Cerebellar nuclear complex (tissue), 1 donor: Measurements from ENCODE around the gene LRIT2.

Experiments
- DNase-seq, 2 experiments: peaks; one replicate each; lab custom pipeline; 2025; lab: John Stamatoyannopoulos, UW

LRIT2 gene

DNA sequence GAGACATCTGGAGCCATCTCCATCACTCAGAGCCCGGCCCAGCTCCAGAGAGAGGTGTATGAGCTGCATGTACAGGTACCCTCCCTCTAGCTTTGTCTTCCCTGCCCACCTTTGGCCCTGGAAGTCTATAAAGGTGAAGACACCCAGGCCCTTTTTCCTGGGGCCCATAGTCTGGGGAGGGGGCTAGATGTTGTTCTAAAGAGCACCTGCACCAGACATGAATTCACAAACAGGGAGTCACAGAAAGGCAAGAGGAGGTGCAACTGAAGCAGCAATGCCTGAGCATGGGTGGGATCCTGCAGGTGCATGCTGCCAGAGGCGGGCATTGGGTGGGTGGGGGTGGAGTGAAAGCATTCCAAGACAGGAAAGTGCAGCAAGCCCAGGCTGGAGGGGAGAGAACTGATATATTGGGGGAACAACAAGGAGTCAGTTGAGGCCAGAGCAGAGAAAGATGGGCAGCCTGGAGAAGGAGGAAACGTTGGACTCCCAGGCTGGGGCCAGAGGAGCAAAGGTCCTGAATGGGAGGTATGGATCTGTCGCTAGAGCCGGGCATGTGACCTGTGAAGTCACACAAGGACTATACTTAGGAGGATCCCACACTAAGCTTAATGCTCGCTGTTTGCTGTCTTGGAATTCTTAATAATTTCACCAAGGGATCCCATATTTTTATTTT, 19.4 kb downstream of the LRIT2 start:
- no peak for DNase-seq

DNA sequence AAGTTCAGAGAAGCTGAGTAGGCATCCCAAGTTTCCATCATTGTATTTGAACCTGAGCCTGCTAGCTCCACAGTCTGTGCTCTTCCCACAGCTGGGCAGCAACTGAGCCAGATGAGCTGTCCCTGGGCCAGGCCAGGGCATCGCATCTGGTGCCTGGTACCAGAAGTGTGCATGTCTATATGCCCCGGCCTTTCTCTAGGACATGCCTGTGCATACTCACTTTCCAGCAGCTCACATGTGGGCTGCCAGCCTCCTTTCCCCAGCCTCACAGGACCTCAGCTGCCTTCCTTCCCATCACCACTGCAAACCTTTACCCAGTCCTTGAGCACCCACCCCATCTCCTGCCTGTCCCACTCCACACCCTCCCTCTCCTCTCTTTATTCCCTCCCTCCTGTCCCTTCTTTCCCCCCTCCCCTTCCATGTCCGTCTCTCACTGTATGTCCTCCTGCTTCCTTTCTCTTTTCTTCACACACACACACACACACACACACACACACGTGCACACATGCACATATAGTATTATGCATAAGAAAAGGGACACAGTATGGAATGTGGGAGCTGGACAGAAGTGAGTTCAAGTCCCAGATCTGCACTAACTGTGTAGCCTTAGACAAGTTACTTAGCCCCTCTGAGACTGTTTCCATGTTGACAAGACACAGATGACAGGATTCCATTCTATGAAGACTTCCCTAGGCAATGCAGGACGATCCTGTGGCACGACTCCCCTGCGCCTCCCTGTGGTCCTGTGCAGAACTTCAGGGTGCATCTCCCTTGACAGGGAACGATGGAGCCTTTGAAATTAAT, 20.1 kb downstream of the LRIT2 start:
- no peak for DNase-seq

DNA sequence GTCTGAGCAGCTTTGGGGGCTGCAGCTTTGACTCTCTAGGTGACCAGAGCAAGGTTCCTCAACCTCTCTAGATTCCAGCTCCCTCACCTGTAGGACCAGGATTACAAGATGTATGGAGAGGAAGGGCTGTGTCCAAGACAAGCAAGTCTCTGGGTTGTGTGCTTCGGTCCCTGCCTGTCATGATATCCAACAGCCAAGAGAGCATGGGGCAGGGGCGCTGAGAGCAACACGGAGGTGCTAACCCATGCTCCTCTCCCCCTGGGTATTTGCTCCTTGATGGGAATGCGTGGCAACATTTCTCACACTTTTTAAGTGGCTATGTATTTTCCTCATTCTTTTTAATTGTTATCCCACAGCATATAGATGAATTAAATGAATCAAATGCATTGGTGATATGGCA, 20.7 kb downstream of the LRIT2 start:
- no peak for DNase-seq

DNA sequence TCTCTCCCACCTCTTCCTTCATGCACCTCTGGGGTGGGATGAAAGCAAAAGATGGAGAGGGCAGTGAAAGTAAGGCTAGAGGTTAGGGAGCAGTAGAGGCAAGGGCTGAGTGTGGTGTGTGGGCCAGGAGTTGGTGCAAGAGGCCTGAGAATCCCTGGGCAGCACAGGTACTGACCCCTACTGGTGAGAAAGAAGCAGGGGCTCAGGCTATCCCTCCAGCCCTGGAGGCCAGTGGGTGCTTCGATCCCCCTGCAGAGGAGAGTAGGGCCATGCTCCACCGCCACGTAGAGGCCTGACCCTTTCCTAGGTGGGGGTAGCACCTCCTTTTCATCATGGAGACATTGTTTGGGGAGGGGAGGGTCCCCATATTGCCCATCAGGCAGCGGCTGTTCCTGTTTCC, 21.2 kb downstream of the LRIT2 start:
- no peak for DNase-seq

DNA sequence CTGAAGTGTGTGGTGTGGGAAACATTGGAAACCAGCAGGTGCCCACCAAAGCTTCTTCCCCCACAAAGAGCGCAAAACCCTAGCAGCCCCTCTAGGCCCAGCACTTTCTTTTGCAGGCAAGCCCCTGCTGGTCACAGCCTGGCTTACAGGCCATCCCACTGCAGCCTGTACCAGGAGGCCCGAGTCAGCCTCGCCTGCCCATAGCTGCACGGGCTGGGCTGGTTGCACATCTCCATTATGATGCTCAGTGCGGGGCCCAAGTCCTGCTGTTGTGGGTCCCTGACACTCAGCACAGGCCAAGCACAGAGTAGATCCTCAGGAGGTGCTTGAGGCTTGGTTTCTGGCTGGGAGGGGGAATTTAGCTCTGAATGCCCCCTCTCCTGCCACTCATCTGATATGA, 23.0 kb downstream of the LRIT2 start:
- no peak for DNase-seq

DNA sequence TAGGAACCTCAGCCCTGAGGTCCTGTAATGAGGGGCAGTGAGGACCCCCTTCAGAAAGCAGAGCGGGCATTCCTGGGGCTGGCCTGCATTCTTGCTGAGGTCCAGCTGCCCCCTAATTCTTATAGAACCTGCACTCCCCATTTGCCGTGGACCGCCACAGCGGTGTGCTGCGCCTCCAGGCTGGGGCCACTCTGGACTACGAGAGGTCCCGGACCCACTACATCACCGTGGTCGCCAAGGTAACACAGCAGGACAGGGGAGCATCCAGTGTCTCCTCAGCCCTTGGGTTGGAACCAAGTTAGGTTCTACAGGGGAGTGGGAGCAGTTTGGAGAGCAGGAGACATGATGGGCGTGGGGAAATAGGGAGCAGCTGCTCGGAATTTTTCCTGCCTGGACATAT, 23.7 kb downstream of the LRIT2 start:
- no peak for DNase-seq

DNA sequence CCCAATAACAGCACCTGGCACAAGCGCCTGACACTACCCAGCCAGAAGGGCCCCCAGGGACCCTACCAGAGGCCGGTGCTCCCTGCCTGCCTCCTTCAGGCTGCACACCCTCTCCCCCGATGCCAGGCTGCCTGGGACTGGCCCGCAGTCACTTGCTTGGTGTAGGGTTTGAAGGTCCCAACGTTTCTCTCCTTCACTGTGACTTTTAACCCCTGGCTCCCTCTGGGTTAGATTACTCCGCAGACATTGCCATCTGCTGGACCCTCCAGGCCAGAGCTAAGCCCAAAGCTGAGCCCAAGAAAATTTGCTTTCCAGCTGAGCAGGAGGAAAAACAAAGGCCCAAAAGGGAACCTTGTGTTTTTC, 24.1 kb downstream of the LRIT2 start:
- DNase-seq: no peak

DNA sequence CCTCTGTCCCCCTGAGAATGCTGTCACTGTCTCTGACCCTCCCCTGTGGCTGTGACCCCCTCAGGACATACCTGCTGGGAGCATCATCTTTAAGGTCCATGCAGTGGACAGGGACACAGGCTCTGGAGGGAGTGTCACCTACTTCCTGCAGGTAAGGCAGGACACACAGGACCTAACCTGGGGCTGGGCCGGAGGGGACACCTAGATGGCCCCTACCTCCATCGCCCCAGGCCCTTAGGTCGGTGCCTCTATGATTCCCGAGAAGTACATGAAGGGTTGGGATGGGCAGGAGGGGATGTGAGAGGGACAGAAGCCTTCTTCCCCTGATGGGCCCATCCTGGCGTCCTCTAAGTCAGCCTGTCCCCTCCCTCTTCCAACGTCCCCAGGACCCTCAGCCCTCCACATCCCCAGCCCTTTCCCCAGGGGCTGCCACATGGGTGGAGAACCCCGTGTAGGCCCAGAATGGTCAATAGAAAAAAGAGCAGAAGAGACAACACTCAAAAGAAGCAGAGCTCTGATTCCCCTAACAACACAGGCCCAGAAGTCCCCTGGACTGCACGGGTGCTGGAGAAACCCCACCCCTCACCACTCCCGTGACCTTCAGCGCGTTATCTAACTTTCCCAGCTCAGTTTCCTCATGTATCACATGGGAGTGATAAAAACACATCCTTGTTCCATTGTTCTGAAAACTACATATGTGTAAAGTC, 24.7 kb downstream of the LRIT2 start:
- no peak for DNase-seq

DNA sequence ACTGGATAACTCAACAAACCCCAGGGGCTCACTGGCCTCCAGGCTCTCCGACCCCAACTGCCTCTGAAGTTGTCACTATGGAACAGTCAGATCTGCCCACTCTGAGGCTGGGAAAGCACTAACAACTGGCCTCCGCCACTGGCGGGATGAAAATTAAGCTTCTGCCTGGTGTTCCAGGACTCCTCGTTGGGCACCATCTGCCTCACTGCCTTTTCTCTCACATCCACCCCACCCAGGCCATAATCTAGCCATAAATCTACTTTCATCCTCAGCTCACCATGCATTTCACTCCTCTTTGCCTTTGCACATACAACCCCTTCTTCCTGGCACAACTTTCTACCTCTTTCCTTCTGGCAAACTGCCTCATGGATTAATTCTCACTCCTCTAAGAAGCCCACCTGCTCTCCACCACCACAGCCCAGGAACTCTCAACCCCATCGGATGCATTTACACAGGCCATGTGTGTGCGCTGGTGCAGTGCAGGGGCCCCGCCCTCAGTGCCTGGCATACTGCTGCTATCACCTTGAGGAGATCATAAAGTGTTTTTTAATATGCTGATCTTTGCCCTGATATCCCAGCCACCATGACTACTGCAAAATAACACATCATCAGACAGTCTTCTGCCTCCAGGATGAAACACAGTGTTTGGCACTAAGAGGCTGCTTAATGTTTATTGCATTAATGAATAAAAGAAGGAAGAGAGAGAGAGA, 27.0 kb downstream of the LRIT2 start:
- no peak for DNase-seq

DNA sequence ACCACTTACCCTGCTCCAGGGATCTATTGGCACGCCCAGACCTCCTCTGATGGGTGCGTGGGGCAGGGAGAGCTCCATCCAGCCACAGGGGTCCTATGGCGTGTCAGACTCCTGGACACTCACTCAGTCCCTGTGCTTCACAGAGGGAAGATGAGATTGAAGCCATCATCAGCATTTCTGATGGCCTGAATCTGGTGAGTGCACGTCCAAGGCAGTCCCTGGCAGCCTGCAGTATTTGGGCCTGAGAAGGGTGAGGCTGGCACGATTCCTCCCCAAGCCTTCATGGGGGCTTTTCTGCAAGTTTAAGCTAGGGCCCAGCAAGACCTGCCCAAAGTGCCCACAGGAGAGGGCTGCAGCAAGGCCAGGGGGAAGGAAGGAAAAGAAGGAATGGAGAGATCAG, 27.7 kb downstream of the LRIT2 start:
- DNase-seq: no peak

DNA sequence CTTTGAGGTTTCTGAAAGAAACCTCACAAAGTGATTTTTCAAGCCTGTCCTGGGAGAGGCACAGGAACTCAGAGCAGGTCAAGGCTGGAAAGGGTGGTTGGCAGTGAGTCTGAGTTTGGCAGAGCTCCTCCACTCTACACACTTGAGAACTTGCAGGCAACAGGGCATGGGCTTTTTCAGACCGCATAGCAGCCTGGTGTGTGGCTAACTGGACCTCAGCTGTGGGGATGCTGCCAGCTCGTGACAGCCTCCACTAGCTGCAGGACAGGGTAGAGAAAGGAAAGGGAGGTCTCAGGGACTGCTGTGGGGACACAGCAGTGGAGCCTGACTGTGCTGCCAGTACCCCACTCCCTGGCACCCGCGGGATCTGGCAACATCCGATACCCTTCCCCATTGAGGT, 28.4 kb downstream of the LRIT2 start:
- DNase-seq: no peak

DNA sequence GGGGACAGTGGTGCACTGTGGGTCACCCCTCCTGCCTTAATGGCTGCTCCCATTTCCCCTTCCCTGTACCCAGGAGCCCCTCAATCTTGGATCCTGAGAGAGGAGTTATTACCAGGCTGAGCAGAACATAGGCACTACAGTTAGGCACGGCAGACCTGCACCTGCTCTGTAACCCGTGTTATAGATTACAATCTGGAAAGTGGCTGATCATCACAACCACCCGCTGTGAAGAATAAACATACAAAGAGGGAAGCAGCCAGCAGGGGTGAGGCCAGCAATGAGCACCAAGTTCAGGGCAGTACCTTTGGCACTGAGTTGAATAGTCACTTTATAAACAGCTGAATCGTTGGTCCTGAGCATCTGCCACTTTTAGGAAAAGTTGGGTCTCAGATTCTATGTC, 29.3 kb downstream of the LRIT2 start:
- no peak for DNase-seq

DNA sequence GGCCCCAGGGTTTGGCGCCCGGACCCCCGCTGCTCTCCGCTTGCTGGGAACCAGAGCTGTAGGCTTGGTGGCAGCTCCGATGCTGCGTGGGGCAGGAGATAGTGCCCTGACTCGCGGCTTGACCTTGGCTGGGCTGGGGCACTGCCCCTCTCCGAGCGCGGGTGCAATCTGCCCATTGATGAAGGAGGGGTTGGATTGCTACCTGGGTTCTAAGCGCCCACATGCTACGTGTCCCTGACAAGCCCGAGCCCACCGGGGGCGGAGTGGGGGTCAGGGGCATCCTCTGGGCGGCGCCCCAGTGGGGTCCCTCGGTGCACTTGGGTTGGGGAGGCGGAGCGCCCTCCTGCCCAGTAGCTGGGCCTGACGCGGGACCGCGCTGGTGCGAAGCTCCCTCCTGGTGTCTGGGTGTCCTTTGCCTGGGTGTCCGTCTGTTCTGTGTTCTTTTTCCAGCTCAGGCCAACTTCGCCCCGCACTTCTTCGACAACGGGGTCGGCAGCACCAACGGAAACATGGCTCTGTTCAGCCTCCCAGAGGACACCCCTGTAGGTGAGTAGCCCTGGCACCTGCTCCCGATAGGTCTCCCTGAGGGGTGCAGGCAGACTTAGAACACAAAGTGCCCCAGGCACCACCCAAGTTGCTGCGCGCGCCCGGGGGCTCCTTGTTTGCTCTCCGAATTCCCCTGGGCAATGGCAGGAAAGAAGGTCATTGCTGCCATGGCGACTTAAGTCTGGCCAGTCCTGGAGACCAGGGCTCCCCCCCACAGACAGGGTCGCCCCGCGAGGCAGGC, 30.1 kb downstream of the LRIT2 start:
- DNase-seq: no peak

DNA sequence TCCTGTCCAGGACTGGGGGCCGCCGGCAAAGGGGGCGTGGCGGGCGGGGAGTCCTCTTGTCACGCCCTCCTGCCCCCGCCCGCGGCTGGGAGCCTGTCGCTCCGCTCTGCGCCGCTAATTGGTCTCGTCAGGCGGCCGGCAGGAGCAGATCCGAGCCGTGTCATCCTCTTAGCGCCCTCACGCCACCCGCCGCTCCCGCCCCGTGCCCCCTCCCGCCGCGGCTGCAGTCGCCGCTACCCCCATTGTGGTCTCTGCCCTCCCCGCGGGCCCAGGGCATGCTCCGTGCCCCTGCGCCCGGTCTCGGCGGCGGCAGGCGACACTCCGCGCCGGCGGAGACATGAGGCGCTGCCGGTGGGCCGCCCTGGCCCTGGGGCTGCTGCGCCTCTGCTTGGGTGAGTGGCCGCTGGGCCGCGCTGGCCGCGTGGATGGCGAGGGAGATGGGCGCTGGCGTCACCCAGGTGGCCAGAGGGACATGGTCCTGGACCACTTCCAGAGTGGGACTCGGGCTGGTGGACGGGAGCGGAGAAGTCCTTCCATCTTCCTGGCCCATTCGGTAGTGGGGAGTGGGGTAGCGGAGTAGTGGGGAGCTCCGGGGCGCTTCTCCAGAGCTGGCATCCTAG, 30.8 kb downstream of the LRIT2 start, which contains the start of gene CDHR1:
TSS of gene CDHR1 (plus strand) at position 114 of the 620 bp plus-strand sequence. CDS start at position 338, 224 bp downstream.
- no peak for DNase-seq

DNA sequence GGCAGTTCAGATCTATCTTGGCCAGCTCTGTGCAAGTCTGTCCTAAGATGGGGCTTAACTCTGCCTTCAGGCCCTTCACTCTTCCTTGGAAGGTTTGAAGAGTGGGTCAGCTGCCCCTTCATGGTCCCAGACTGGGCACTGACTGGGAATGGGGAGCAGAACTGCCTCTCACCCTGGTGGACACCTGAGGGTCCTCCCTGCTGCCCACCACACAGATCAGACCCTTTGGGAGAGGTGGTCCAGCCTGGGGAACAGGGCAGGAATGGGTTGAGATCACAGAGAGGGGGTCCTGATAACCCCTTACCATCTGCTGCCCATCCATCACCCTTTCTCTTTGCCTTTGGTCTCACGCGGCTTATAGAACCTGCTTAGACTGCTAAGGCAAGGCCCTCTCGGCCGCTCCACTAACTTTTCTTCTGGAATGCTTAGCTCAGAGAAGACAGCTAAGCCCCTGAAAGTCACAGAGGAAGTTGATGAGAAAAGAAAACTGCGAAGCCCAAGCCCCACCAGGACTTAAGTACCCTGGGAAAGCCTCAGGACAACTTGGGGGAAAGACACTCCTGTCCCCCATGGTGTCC, 31.4 kb downstream of the LRIT2 start:
- no peak for DNase-seq

DNA sequence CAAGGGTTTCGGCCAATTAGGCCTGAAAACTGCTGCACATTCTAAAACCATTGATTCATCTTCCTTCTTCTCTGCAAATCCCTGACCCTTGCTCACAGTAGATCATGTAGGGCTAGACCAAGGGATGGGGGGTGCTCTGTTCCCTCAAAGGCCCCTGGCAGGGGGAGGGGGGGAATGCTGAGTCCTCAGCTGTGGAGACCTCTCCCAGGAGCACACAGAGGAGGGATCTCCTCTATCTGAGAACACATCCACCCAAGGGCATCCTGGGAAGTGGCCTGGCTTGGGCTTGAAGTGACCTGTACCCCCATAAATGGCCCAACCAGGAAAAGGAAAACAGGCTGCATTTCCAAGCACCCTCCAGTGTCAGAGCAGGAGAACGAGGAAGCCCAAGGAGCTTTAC, 32.0 kb downstream of the LRIT2 start:
- DNase-seq: no peak

DNA sequence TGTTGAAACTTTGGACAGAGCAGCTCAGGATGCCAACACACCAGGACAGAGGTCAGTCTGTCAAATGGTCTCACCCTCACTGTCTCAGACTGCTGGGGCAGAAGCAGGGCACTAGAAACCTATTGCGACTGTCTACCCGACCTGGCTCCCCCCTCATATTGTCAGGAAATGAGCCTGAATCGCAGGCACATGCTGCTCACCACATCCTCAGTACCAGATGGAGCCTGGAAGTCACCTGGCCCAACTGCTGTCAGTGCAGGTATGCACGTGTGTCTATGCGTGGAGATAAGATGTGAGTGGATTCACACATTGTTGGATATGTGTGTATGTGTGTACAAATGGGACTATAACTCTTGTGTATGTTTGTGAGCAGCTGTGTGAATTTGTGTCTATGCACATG, 34.2 kb downstream of the LRIT2 start:
- DNase-seq: no peak

DNA sequence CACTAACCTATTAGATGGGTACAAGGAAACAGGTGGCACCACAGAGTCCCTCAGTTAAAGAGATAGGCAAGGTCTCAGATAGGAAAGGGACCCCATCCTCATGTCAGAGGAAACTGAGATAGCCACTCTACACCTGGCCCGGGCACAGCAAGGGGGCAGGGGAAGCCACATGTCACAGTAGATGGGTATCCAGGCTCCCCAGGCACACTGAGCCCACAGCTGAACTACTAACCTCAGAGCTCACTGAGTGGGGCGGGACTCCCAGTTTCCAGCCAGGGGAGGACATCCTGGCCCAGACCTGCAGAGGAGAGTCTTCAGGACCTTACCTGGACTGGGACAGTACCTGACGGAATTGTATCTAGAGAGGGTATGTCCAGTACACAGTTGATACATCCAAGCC, 34.7 kb downstream of the LRIT2 start:
- DNase-seq: no peak

DNA sequence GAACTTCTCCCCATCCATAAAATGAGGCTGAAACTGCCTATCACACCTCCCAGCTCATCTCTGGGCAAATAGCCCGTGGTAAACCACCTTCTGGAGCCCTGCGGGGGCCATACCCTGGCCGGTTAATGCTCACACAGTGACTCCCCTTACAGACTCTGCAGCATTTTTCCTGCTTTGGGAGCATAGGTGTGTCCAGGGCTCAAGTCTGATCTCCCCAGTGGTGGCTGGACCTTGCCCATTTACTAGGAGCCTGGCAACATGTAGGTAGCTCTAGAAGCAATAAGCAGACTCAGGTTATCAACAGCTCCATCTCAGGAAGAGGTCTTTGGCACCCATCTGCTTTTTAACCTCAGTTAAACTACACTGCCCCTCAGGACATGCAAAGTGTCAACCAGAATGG, 36.5 kb downstream of the LRIT2 start:
- DNase-seq: no peak

DNA sequence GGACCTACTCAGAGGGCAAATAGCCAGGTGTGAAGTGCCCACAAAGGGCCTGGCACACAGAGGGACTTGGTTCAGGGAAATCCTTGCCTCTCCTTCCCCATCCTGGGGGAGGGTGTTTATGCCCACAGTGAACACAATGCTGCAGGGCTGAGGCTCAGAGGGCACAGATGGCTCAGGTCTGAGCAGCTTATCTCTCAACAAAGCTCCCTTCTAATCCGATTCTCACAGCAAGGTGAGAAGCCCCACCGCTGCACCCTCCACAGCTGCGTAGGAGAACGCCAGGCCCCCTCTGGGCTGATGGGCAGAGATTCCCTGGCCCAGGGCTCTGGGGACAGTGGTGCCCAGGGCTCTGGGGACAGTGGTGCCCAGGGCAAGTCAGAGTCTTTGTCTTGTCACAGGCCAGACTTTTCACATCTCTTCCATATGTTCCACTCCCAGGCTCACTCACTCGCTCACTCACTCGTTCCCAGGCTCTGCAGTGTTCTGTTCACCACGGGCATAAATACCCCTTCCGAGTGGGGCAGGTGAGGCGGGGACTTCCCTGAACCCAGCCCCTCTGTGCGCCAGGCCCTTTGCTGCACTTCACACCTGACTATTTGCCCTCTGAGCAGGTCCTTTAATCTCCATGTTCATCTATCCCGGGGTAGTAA, 39.7 kb downstream of the LRIT2 start:
- no peak for DNase-seq
